Naive thymus-derived CD8-positive, alpha-beta T cell (primary cell): ENCODE measurements around the gene MYL6. TPM values are rescaled to one million over a fixed set of nuclear protein-coding genes. Genes with fewer than 3 reads are reported as not detected.
A peak's percentile ranks its signal among the peaks of the same experiment; 100 is the strongest.

Source experiments
- ATAC-seq, 2 donors: fragments of 150-1000 bp; cut with Tn5 transposase in 1 of 2; sonication (Bioruptor Pico), chemical (Tn5 transposase) in 1 of 2; 1 replicate in 1 of 2; 2 replicates in 1 of 2; pipeline ENCODE4 v1.10.0; 2021; ENCODE audit warnings: mild to moderate bottlenecking in 2 of 2, moderate library complexity in 2 of 2
- POLR2A ChIA-PET: fragments of 350-600 bp; sonication (Branson Sonifier 250); formaldehyde crosslinking; loops from one replicate; lab custom pipeline; 2021; ENCODE audit warnings: antibody characterized with exemption; lab: Charles Lee
- DNase-seq, 10 donors: peaks; one replicate each; pipeline versions ENCODE4 v3.0.0 to v3.0.0-alpha.2; 2020 to 2022
- H3K27ac Mint-ChIP-seq, 10 donors: one replicate each; pipeline ENCODE4 v1.8.0; 2020 to 2022; ENCODE audit warnings: mild to moderate bottlenecking in 10 of 10, mixed read lengths in 10 of 10, moderate library complexity in 4 of 10, inconsistent platforms in 1 of 10
- H3K27me3 Mint-ChIP-seq, 5 donors: one replicate each; pipeline ENCODE4 v1.8.0; 2021 to 2022; ENCODE audit warnings: mixed read lengths in 5 of 5
- H3K36me3 Mint-ChIP-seq, 3 donors: one replicate each; pipeline ENCODE4 v1.8.0; 2020 to 2022; ENCODE audit warnings: mixed read lengths in 3 of 3, mild to moderate bottlenecking in 2 of 3, inconsistent platforms in 1 of 3
- H3K4me1 Mint-ChIP-seq, 4 donors: one replicate each; pipeline ENCODE4 v1.8.0; 2021 to 2022; ENCODE audit warnings: mixed read lengths in 4 of 4
- H3K4me3 Mint-ChIP-seq, 10 donors: one replicate each; pipeline ENCODE4 v1.8.0; 2020 to 2022; ENCODE audit warnings: mild to moderate bottlenecking in 10 of 10, mixed read lengths in 10 of 10, moderate library complexity in 6 of 10, inconsistent platforms in 1 of 10
- H3K9me3 Mint-ChIP-seq, 9 donors: one replicate each; pipeline ENCODE4 v1.8.0; 2020 to 2022; ENCODE audit warnings: mixed read lengths in 9 of 9, mild to moderate bottlenecking in 3 of 9, inconsistent platforms in 1 of 9, moderate library complexity in 1 of 9
- polyA plus RNA-seq, 3 donors: library from polyadenylated mRNA; unstranded; fragments of 300-500 nt; fragmentation: Illumina TruSeq; gene quantifications; one replicate each; pipeline ENCODE4 v1.2.3, GENCODE V29; 2021
- total RNA-seq, 8 experiments: library from RNA in 2 of 8; stranded (reverse) in 2 of 8; gene quantifications; one replicate each; pipeline ENCODE4 v1.2.3 and lab custom pipeline; 2021 to 2026

Gene MYL6
- total and polyA plus RNA-seq, 5 experiments from 2014 or later = 421 to 2,533 (median 1,813) TPM

- no peaks in the 10 kb centered on the region for H3K27me3 Mint-ChIP-seq
- no peak for DNase-seq
- peak overlapping the region in 1 of 10 donors; percentile 7 for H3K4me3 Mint-ChIP-seq
- peaks cover 27 to 53% (median 40%) of the 10 kb centered on the region in 4 donors for H3K4me1 Mint-ChIP-seq
- H3K27ac Mint-ChIP-seq = peak overlapping the region in 8 of 10 donors; percentile 20 to 99 (median 66)
- H3K36me3 Mint-ChIP-seq = peaks cover 11 to 29% (median 14%) of the 10 kb centered on the region in 3 donors
- no peaks in the 10 kb centered on the region for H3K9me3 Mint-ChIP-seq
- no peak for ATAC-seq
- POLR2A ChIA-PET = interaction anchor here (0.7 to 17.5 kb wide), 10 partner anchors 8 to 159 kb away, joined by 3 to 284 read pairs (median 30); partner anchors contain the start of genes ANKRD52, ESYT1, PA2G4 and RNF41
Measured at GRCh38 chr12:56120158-56120846, 37.9 kb upstream of the MYL6 start.

GRCh38 chr12:56121204-56121870 is 36.8 kb upstream of the MYL6 start:
- H3K9me3 Mint-ChIP-seq = no peaks in the 10 kb centered on the region
- POLR2A ChIA-PET = interaction anchor here (0.7 to 17.5 kb wide), 3 partner anchors 39 to 101 kb away, joined by 3 to 284 read pairs (median 163); partner anchors contain the start of genes MYL6 and SMARCC2
- DNase-seq (no peak), ATAC-seq (no peak)
- H3K27ac Mint-ChIP-seq = peak overlapping the region in 2 of 10 donors; percentile 9 to 60
- H3K27me3 Mint-ChIP-seq = no peaks in the 10 kb centered on the region
- peaks cover 31 to 61% (median 45%) of the 10 kb centered on the region in 4 donors for H3K4me1 Mint-ChIP-seq
- no peak overlapping the region for H3K4me3 Mint-ChIP-seq
- H3K36me3 Mint-ChIP-seq = peaks cover 11 to 29% (median 14%) of the 10 kb centered on the region in 3 donors

GRCh38 chr12:56122637-56123036 is 35.5 kb upstream of the MYL6 start:
- DNase-seq = no peak
- POLR2A ChIA-PET = interaction anchor here (0.6 to 17.5 kb wide), 8 partner anchors 26 to 506 kb away, joined by 3 to 284 read pairs (median 4); partner anchors contain the start of genes MYL6 and SMARCC2
- ATAC-seq = no peak
- no peak overlapping the region for H3K4me3 Mint-ChIP-seq
- no peaks in the 10 kb centered on the region for H3K27me3 Mint-ChIP-seq
- H3K9me3 Mint-ChIP-seq = no peaks in the 10 kb centered on the region
- peak overlapping the region in 6 of 10 donors; percentile 40 to 85 (median 68) for H3K27ac Mint-ChIP-seq
- H3K4me1 Mint-ChIP-seq = peaks cover 32 to 63% (median 46%) of the 10 kb centered on the region in 4 donors
- H3K36me3 Mint-ChIP-seq = peaks cover 3 to 16% (median 3%) of the 10 kb centered on the region in 3 donors

- peaks cover 22 to 54% (median 37%) of the 10 kb centered on the region in 4 donors for H3K4me1 Mint-ChIP-seq
- no peaks in the 10 kb centered on the region for H3K27me3 Mint-ChIP-seq
- DNase-seq = no peak
- POLR2A ChIA-PET = interaction anchor here (0.6 to 17.5 kb wide), 9 partner anchors 7 to 130 kb away, joined by 3 to 284 read pairs (median 11); partner anchors contain the start of genes MYL6, PA2G4, RNF41 and RPL41
- peak overlapping the region in 7 of 10 donors; percentile 9 to 75 (median 41) for H3K27ac Mint-ChIP-seq
- no peak for ATAC-seq
- H3K9me3 Mint-ChIP-seq = no peaks in the 10 kb centered on the region
- H3K4me3 Mint-ChIP-seq = no peak overlapping the region
- peaks cover 0 to 12% (median 0%) of the 10 kb centered on the region in 3 donors for H3K36me3 Mint-ChIP-seq
Measured at GRCh38 chr12:56124133-56124532, 34.0 kb upstream of the MYL6 start.

- Mint-ChIP-seq H3K36me3 (peaks cover 0 to 25% (median 20%) of the 10 kb centered on the region in 3 donors), H3K27ac (peak overlapping the region; percentile 43 to 99 (median 95)), H3K27me3 (no peaks in the 10 kb centered on the region), H3K9me3 (peaks cover 0 to 2% (median 0%) of the 10 kb centered on the region in 9 donors), H3K4me1 (peaks cover 32 to 69% (median 50%) of the 10 kb centered on the region in 4 donors), H3K4me3 (peak overlapping the region in 9 of 10 donors; percentile 8 to 99 (median 44))
- ATAC-seq (no peak), DNase-seq (no peak)
- POLR2A ChIA-PET = interaction anchor here (1.2 to 17.5 kb wide), 14 partner anchors 9 to 337 kb away, joined by 3 to 284 read pairs (median 10); partner anchors contain the start of genes CNPY2, MYL6, MYL6B and PA2G4
Measured at GRCh38 chr12:56126732-56127239, 31.4 kb upstream of the MYL6 start.

- H3K36me3 Mint-ChIP-seq = peaks cover 0 to 30% (median 27%) of the 10 kb centered on the region in 3 donors
Measured at GRCh38 chr12:56127485-56127887, 30.7 kb upstream of the MYL6 start.

GRCh38 chr12:56127888-56128669 is 30.1 kb upstream of the MYL6 start, which contains the start of gene ESYT1:
Gene ESYT1 (plus strand): TSS chr12:56128267. CDS start chr12:56128320, 53 bp downstream.
- ATAC-seq = peak; percentile 83 to 90
- peaks cover 0 to 2% (median 0%) of the 10 kb centered on the region in 9 donors for H3K9me3 Mint-ChIP-seq
- peak; percentile 86 to 100 (median 98) for DNase-seq
- POLR2A ChIA-PET = interaction anchor here (0.9 to 17.5 kb wide), 23 partner anchors 11 to 344 kb away, joined by 3 to 284 read pairs (median 5); partner anchors contain the start of genes ANKRD52, CNPY2, MYL6 and PA2G4
- H3K36me3 Mint-ChIP-seq = peaks cover 0 to 35% (median 29%) of the 10 kb centered on the region in 3 donors
- H3K27me3 Mint-ChIP-seq = no peaks in the 10 kb centered on the region
- H3K27ac Mint-ChIP-seq = peak within 1 kb of the TSS; percentile 90 to 99 (median 96)
- peaks cover 32 to 78% (median 60%) of the 10 kb centered on the region in 4 donors for H3K4me1 Mint-ChIP-seq
- peak within 1 kb of the TSS; percentile 97 to 100 (median 99) for H3K4me3 Mint-ChIP-seq

More at GRCh38 chr12:56127485-56127887, 30.7 kb upstream of the MYL6 start:
- peak overlapping the region; percentile 97 to 100 (median 99) for H3K4me3 Mint-ChIP-seq
- H3K27ac Mint-ChIP-seq = peak overlapping the region; percentile 90 to 99 (median 95)
- POLR2A ChIA-PET = interaction anchor here (0.9 to 17.5 kb wide), 21 partner anchors 10 to 344 kb away, joined by 3 to 284 read pairs (median 5); partner anchors contain the start of genes ANKRD52, CNPY2, MYL6 and PA2G4
- ATAC-seq (no peak), DNase-seq (no peak)
- H3K4me1 Mint-ChIP-seq = peaks cover 32 to 76% (median 56%) of the 10 kb centered on the region in 4 donors
- H3K27me3 Mint-ChIP-seq = no peaks in the 10 kb centered on the region
- peaks cover 0 to 2% (median 0%) of the 10 kb centered on the region in 9 donors for H3K9me3 Mint-ChIP-seq

- POLR2A ChIA-PET = interaction anchor here (0.9 to 17.5 kb wide), 20 partner anchors 11 to 343 kb away, joined by 3 to 284 read pairs (median 6); partner anchors contain the start of genes ANKRD52, MYL6, PA2G4 and RAB5B
- ATAC-seq (peak in 1 of 2 donors; percentile 2), DNase-seq (peak in 3 of 10 donors; percentile 44 to 55 (median 47))
- H3K27ac Mint-ChIP-seq = peak overlapping the region; percentile 90 to 99 (median 95)
- H3K36me3 Mint-ChIP-seq = peaks cover 0 to 42% (median 33%) of the 10 kb centered on the region in 3 donors
- H3K4me1 Mint-ChIP-seq = peaks cover 35 to 83% (median 66%) of the 10 kb centered on the region in 4 donors
- H3K4me3 Mint-ChIP-seq = peak overlapping the region; percentile 97 to 100 (median 99)
- peaks cover 0 to 2% (median 0%) of the 10 kb centered on the region in 9 donors for H3K9me3 Mint-ChIP-seq
- H3K27me3 Mint-ChIP-seq = no peaks in the 10 kb centered on the region
Measured at GRCh38 chr12:56128670-56129205, 29.4 kb upstream of the MYL6 start.

- Mint-ChIP-seq H3K4me3 (peak overlapping the region; percentile 97 to 100 (median 99)), H3K27ac (peak overlapping the region; percentile 90 to 99 (median 95)), H3K4me1 (peaks cover 35 to 77% (median 72%) of the 10 kb centered on the region in 4 donors), H3K36me3 (peaks cover 0 to 48% (median 40%) of the 10 kb centered on the region in 3 donors), H3K27me3 (no peaks in the 10 kb centered on the region), H3K9me3 (peaks cover 0 to 2% (median 0%) of the 10 kb centered on the region in 9 donors)
- DNase-seq (peak; percentile 50 to 91 (median 70)), ATAC-seq (peak; percentile 37 to 56)
- POLR2A ChIA-PET = interaction anchor here (0.6 to 17.5 kb wide), 17 partner anchors 11 to 590 kb away, joined by 3 to 284 read pairs (median 6); partner anchors contain the start of genes MYL6, PA2G4, RNF41 and RPL41
Measured at GRCh38 chr12:56129206-56129941, 28.8 kb upstream of the MYL6 start.
